ENCODE results near the gene PDE4A. TPM values are rescaled to one million over a fixed set of nuclear protein-coding genes. Genes with fewer than 3 reads are reported as not detected.
A peak's percentile ranks its signal among the peaks of the same experiment; 100 is the strongest.

The PDE4A gene
- total RNA-seq, 2 donors from 2014 or later: 21.8 to 36.8 TPM

- peak overlapping the region; percentile 76 to 82 for H3K4me3 Mint-ChIP-seq
Measured at GRCh38 chr19:10517760-10518443, 97.6 kb downstream of the PDE4A start.

DNA sequence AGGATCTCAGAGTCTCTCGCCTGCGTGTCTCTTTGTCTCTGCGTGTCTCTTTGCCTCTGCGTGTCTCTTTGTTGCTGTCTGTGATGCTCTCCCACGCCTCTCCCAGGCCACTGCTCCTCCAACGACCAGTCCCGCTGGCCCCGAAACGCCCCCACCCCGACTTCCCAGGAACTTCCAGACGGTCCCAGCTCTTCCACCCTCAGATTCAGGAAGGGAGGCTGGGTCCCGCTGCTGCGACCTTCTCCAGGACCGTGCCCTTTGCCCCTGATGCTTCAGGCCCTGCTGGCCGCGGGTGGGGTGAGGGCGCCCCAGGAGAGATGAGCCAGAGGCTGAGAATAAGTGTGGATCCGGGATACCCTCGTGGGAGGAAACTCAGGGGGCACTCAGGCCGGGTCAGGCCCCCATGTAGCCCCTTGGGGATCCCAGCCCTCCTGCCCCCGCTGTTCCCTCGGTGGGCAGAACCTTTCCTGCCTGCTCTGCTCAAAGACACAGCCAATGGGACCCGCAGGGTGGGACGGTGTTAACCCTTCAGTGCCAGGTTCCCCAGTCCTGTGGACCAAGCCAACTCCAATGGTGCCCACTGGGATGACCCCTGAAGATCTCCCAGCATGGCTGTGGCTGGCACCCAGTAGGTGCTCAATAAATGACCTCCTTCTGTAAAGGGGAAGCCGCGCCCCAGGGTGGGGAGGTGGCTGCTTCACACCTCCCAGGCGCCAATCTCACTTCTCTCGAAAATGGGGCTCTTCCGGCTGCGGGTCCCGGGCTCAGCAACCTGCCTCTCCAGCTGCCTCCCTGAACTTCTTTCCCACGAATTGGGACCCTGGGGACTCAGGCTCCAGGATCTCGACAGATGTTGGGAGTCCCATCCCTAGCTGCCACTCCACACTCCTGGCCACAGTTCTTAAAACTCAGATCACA is 98.4 kb downstream of the PDE4A start:
- H3K27ac Mint-ChIP-seq: no peak overlapping the region
- H3K4me3 Mint-ChIP-seq: peak overlapping the region; percentile 76 to 82
- DNase-seq (no peak), ATAC-seq (replicated peaks in 1 of 2) (no peak)
- no peaks in the 10 kb centered on the region for H3K36me3 Mint-ChIP-seq (ENCODE audit: insufficient read depth in 2 of 2)
- H3K9me3 Mint-ChIP-seq: no peaks in the 10 kb centered on the region
- H3K27me3 Mint-ChIP-seq (ENCODE audit: low read depth): peaks cover 47% of the 10 kb centered on the region
- H3K4me1 Mint-ChIP-seq (ENCODE audit: low read depth): peaks cover 26% of the 10 kb centered on the region

More at GRCh38 chr19:10517760-10518443, 97.6 kb downstream of the PDE4A start:
- H3K27ac Mint-ChIP-seq: peak overlapping the region; percentile 38
- H3K27me3 Mint-ChIP-seq (ENCODE audit: low read depth): peaks cover 55% of the 10 kb centered on the region
- DNase-seq (no peak), ATAC-seq (replicated peaks in 1 of 2) (peak; percentile 31 to 36)
- H3K36me3 Mint-ChIP-seq (ENCODE audit: insufficient read depth in 2 of 2): no peaks in the 10 kb centered on the region
- no peaks in the 10 kb centered on the region for H3K9me3 Mint-ChIP-seq
- peaks cover 31% of the 10 kb centered on the region for H3K4me1 Mint-ChIP-seq (ENCODE audit: low read depth)

Other genes starting within 250 kb of the PDE4A start
- gene DNMT1, start 225.6 kb upstream of the PDE4A start, total RNA-seq: 100 to 1,000 TPM; 294 to 304 TPM
- gene S1PR2, start 189.2 kb upstream of the PDE4A start, total RNA-seq: 10 to 100 TPM; 11.5 to 11.6 TPM
- gene MRPL4, start 168.3 kb upstream of the PDE4A start, total RNA-seq: 10 to 100 TPM; 83.2 to 93.6 TPM
- 10 to 100 TPM; 20.7 to 40.1 TPM for gene ICAM1, start 149.4 kb upstream of the PDE4A start, total RNA-seq
- 1 to 10 TPM; 1.5 to 1.9 TPM for gene ICAM4, start 133.6 kb upstream of the PDE4A start, total RNA-seq
- 1 to 10 TPM; 3.1 to 3.8 TPM for gene ICAM5, start 130.6 kb upstream of the PDE4A start, total RNA-seq
- 1 to 10 TPM; 5.9 TPM for gene ZGLP1, start 110.7 kb upstream of the PDE4A start, total RNA-seq
- 10 to 100 TPM; 13.0 to 16.3 TPM for gene FDX2, start 104.5 kb upstream of the PDE4A start, total RNA-seq
- 10 to 100 TPM; 60.2 to 68.3 TPM for gene RAVER1, start 87.0 kb upstream of the PDE4A start, total RNA-seq
- 100 to 1,000 TPM; 163 to 183 TPM for gene ICAM3, start 80.9 kb upstream of the PDE4A start, total RNA-seq
- 100 to 1,000 TPM; 174 to 222 TPM for gene TYK2, start 40.0 kb upstream of the PDE4A start, total RNA-seq
- 100 to 1,000 TPM; 128 to 137 TPM for gene CDC37, start 17.0 kb upstream of the PDE4A start, total RNA-seq
- 10 to 100 TPM; 65.2 to 70.7 TPM for gene KEAP1, start 82.8 kb downstream of the PDE4A start, total RNA-seq
- gene S1PR5, start 96.9 kb downstream of the PDE4A start, total RNA-seq: 1 to 10 TPM in 1 of 2 donors, under 1 TPM in 1; 0.19 to 1.8 TPM
- 10 to 100 TPM; 35.4 to 37.0 TPM for gene ATG4D, start 123.4 kb downstream of the PDE4A start, total RNA-seq
- gene KRI1, start 145.5 kb downstream of the PDE4A start, total RNA-seq: 10 to 100 TPM; 48.4 to 61.7 TPM
- gene CDKN2D, start 148.4 kb downstream of the PDE4A start, total RNA-seq: 10 to 100 TPM; 69.6 to 72.8 TPM
- gene AP1M2, start 166.8 kb downstream of the PDE4A start, total RNA-seq: not detected
- gene SLC44A2, start 205.0 kb downstream of the PDE4A start, total RNA-seq: 100 to 1,000 TPM; 131 to 148 TPM
- 100 to 1,000 TPM; 297 to 311 TPM for gene ILF3, start 233.8 kb downstream of the PDE4A start, total RNA-seq